Ishikawa (cell line): Measurements from ENCODE around the gene KLHL3.

Experiments used
- CEBPB ChIP-seq: IDR thresholded peaks from 2 replicates; pipeline ENCODE4 v1.6.1; 2012
- CREB1 ChIP-seq: IDR thresholded peaks from 2 replicates; pipeline ENCODE4 v1.6.1; 2012; ENCODE audit warnings: low read depth
- EGR1 ChIP-seq: IDR thresholded peaks from 2 replicates; pipeline ENCODE4 v1.6.1; 2012
- EP300 ChIP-seq: IDR thresholded peaks from 2 replicates; pipeline ENCODE4 v1.6.1; 2012; ENCODE audit warnings: borderline replicate concordance
- FOXM1 ChIP-seq: IDR thresholded peaks from 2 replicates; pipeline ENCODE4 v1.6.1; 2012; ENCODE audit warnings: low read depth, borderline replicate concordance
- MAX ChIP-seq: IDR thresholded peaks from 2 replicates; pipeline ENCODE4 v1.6.1; 2012
- NFIC ChIP-seq: IDR thresholded peaks from 2 replicates; pipeline ENCODE4 v1.6.1; 2012
- RAD21 ChIP-seq: IDR thresholded peaks from 2 replicates; pipeline ENCODE4 v1.6.1; 2012; ENCODE audit warnings: low read depth
- TAF1 ChIP-seq: IDR thresholded peaks from 2 replicates; pipeline ENCODE4 v1.6.1; 2012; ENCODE audit warnings: low read depth, mild to moderate bottlenecking
- TCF12 ChIP-seq: IDR thresholded peaks from 2 replicates; pipeline ENCODE4 v1.6.1; 2012; ENCODE audit warnings: low read depth
- TEAD4 ChIP-seq: IDR thresholded peaks from 2 replicates; pipeline ENCODE4 v1.6.1; 2012
- YY1 ChIP-seq: IDR thresholded peaks from 2 replicates; pipeline ENCODE4 v1.6.1; 2012; ENCODE audit warnings: low read depth
- ZBTB7A ChIP-seq: IDR thresholded peaks from 2 replicates; pipeline ENCODE4 v1.6.1; 2012; ENCODE audit warnings: low read depth
- TF ChIP-seq, protein P1 (sequence below): IDR thresholded peaks from 2 replicates; pipeline ENCODE4 v1.6.1; 2012
- TF ChIP-seq, protein P2 (sequence below): IDR thresholded peaks from 2 replicates; pipeline ENCODE4 v1.6.1; 2012; ENCODE audit warnings: low read depth, mild to moderate bottlenecking

The KLHL3 gene

DNA sequence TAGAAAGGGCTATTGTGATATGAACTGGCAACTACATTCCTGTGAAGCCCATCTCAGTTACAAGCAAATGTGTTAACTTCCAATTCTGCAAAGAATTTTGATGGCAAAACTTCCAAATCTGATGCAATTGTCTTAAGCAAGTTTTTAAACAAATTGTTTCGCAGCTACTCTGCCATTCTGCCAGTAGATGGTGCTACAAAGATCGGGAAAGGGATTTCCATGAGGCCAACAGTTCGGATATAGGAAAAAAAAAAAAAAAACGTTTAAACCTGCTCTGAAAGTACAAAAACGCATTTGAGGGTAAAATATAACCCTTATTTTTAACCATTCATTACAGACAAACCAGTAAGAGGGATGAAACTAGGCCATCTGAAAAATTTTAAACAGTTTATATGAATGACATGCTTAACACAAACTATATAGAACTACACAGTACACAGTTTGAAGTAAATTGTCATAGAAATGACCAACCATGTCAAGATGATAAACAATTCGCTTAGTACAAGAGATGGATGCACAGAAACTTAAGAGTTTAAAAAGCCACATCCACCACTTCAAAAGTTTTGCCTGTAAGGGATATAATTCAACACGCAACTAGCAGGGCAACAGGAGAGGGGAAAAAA is 16.1 kb upstream of the KLHL3 start:
- TF ChIP-seq TAF1 = no peak
- TF ChIP-seq CEBPB = 0 out of 2 replicates have a peak, but pooled peaks have one; percentile 10
- TF ChIP-seq TCF12 = no peak
- no peak for TF ChIP-seq EP300
- TF ChIP-seq, protein P1, sequence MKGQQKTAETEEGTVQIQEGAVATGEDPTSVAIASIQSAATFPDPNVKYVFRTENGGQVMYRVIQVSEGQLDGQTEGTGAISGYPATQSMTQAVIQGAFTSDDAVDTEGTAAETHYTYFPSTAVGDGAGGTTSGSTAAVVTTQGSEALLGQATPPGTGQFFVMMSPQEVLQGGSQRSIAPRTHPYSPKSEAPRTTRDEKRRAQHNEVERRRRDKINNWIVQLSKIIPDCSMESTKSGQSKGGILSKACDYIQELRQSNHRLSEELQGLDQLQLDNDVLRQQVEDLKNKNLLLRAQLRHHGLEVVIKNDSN = no peak
- no peak for TF ChIP-seq YY1
- no peak for TF ChIP-seq ZBTB7A
- no peak for TF ChIP-seq NFIC

DNA sequence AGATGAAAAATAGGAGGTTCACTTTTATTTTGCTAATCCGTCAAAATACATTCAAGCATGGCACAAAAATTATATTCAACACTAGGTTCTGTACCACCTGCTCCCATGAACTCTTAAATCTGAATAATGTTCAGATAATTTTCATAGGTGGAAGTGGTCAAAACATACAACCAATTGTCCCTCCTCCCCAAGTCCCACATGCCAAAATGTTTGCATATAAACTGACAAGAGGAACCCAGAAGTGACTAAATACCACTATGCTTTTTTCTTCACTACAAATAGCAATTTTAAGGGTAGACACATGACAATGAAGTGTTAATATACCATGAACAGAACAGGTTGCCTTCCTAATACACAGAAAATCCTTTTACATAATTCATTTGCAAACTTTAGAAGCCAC is 14.5 kb upstream of the KLHL3 start:
- no peak for TF ChIP-seq CEBPB
- TF ChIP-seq ZBTB7A = no peak
- no peak for TF ChIP-seq RAD21

DNA sequence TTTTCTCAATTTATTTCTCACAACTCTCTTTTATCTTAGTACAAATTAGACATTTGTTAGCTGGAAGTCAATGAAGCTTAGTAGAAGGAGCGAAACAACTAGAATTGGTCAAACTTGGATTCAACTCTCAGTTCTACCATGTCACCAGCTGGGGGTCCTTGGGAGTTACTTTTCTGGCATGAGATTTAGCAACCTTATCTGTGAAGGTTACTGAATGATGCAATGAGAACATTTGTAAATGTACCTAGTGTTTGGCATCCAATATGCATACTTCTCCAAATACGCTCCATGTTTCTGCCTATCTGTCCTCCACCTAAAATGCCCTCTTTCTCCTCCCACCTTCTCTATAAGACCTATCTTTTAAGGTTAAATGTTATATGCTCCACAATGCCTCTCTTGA is 12.0 kb upstream of the KLHL3 start:
- TF ChIP-seq ZBTB7A (no peak), NFIC (no peak), RAD21 (no peak), EP300 (no peak), CREB1 (no peak), MAX (no peak), EGR1 (no peak), TCF12 (no peak), CEBPB (no peak), TEAD4 (no peak), FOXM1 (no peak), TAF1 (no peak), YY1 (no peak)
- TF ChIP-seq, protein P1 = no peak
- TF ChIP-seq, protein P2, sequence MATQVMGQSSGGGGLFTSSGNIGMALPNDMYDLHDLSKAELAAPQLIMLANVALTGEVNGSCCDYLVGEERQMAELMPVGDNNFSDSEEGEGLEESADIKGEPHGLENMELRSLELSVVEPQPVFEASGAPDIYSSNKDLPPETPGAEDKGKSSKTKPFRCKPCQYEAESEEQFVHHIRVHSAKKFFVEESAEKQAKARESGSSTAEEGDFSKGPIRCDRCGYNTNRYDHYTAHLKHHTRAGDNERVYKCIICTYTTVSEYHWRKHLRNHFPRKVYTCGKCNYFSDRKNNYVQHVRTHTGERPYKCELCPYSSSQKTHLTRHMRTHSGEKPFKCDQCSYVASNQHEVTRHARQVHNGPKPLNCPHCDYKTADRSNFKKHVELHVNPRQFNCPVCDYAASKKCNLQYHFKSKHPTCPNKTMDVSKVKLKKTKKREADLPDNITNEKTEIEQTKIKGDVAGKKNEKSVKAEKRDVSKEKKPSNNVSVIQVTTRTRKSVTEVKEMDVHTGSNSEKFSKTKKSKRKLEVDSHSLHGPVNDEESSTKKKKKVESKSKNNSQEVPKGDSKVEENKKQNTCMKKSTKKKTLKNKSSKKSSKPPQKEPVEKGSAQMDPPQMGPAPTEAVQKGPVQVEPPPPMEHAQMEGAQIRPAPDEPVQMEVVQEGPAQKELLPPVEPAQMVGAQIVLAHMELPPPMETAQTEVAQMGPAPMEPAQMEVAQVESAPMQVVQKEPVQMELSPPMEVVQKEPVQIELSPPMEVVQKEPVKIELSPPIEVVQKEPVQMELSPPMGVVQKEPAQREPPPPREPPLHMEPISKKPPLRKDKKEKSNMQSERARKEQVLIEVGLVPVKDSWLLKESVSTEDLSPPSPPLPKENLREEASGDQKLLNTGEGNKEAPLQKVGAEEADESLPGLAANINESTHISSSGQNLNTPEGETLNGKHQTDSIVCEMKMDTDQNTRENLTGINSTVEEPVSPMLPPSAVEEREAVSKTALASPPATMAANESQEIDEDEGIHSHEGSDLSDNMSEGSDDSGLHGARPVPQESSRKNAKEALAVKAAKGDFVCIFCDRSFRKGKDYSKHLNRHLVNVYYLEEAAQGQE = no peak

GRCh38 chr5:137743031-137743640 is 7.2 kb upstream of the KLHL3 start:
- peak; percentile 56 for TF ChIP-seq RAD21
- TF ChIP-seq TEAD4 = no peak
- TF ChIP-seq MAX = no peak

- TF ChIP-seq TCF12 (no peak), ZBTB7A (no peak), CREB1 (no peak), CEBPB (no peak), TAF1 (no peak), YY1 (no peak), TEAD4 (no peak), EP300 (no peak), EGR1 (no peak), RAD21 (no peak), MAX (no peak), NFIC (no peak), FOXM1 (no peak)
- TF ChIP-seq, protein P2 = no peak
- TF ChIP-seq, protein P1 = no peak
Measured at GRCh38 chr5:137741718-137742117, 5.8 kb upstream of the KLHL3 start.

GRCh38 chr5:137739737-137740136 is 3.8 kb upstream of the KLHL3 start:
- TF ChIP-seq TCF12 (no peak), ZBTB7A (no peak), TEAD4 (no peak), NFIC (no peak), EP300 (no peak), CEBPB (no peak), TAF1 (no peak), EGR1 (no peak), FOXM1 (no peak), YY1 (no peak), MAX (no peak), RAD21 (no peak)
- TF ChIP-seq, protein P1 = no peak
- TF ChIP-seq, protein P2 = no peak
